HepG2 (cell line): ENCODE measurements around the gene SFXN5. TPM values are rescaled to one million over a fixed set of nuclear protein-coding genes. Genes with fewer than 3 reads are reported as not detected.

Experiments used
- ATF7-NPFF ChIP-seq: sonication (generic); formaldehyde crosslinking; IDR thresholded peaks from 2 replicates; pipeline ENCODE4 v1.8.1; 2023; ENCODE audit warnings: mild to moderate bottlenecking, low read depth, missing genetic modification reagents, moderate library complexity
- FLYWCH1 ChIP-seq: sonication (generic); formaldehyde crosslinking; IDR thresholded peaks from 2 replicates; pipeline ENCODE4 v1.8.1; 2023; ENCODE audit warnings: mild to moderate bottlenecking, missing genetic modification reagents
- FOXM1 ChIP-seq: sonication (generic); formaldehyde crosslinking; IDR thresholded peaks from 2 replicates; pipeline ENCODE4 v1.5.0; 2020; ENCODE audit warnings: missing genetic modification reagents
- GABPB1 ChIP-seq: IDR thresholded peaks from 2 replicates; pipeline ENCODE4 v1.6.1; 2016; ENCODE audit warnings: mild to moderate bottlenecking, missing genetic modification reagents, moderate library complexity, missing compliant biosample characterization
- HINFP ChIP-seq: sonication (generic); formaldehyde crosslinking; IDR thresholded peaks from 2 replicates; pipeline ENCODE4 v1.4.0; 2020; ENCODE audit warnings: low read depth, mild to moderate bottlenecking, missing genetic modification reagents
- IKZF5 ChIP-seq: IDR thresholded peaks from 2 replicates; pipeline ENCODE4 v1.6.1; 2018; ENCODE audit warnings: missing genetic modification reagents, mild to moderate bottlenecking, missing compliant biosample characterization
- JARID2 ChIP-seq: sonication (generic); formaldehyde crosslinking; IDR thresholded peaks from 2 replicates; pipeline ENCODE4 v1.8.1; 2023; ENCODE audit warnings: missing genetic modification reagents, inconsistent platforms; ENCODE audit not compliant: insufficient replicate concordance
- MED8 ChIP-seq: sonication (generic); formaldehyde crosslinking; IDR thresholded peaks from 2 replicates; pipeline ENCODE4 v1.8.1; 2023; ENCODE audit warnings: mild to moderate bottlenecking, missing genetic modification reagents; ENCODE audit not compliant: insufficient replicate concordance
- MXD3 ChIP-seq: IDR thresholded peaks from 2 replicates; pipeline ENCODE4 v1.6.1; 2016; ENCODE audit warnings: mild to moderate bottlenecking, missing biosample characterization, missing genetic modification reagents
- NRL ChIP-seq: sonication (generic); formaldehyde crosslinking; IDR thresholded peaks from 2 replicates; pipeline ENCODE4 v1.5.0; 2020; ENCODE audit warnings: missing genetic modification reagents, mild to moderate bottlenecking, moderate library complexity, borderline replicate concordance
- SALL1 ChIP-seq: sonication (generic); formaldehyde crosslinking; IDR thresholded peaks from 2 replicates; pipeline ENCODE4 v1.8.0; 2022; ENCODE audit warnings: mild to moderate bottlenecking, missing genetic modification reagents
- STAG1 ChIP-seq: sonication (generic); formaldehyde crosslinking; IDR thresholded peaks from 2 replicates; pipeline ENCODE4 v1.4.0; 2020; ENCODE audit warnings: missing genetic modification reagents
- U2AF1 ChIP-seq: fragments of 200-400 bp; formaldehyde crosslinking; optimal IDR thresholded peaks from 2 replicates; pipeline ENCODE3; 2017; ENCODE audit warnings: mild to moderate bottlenecking, low read depth, low read length
- UBTF ChIP-seq: sonication (generic); formaldehyde crosslinking; IDR thresholded peaks from 2 replicates; pipeline ENCODE4 v1.4.0; 2020; ENCODE audit warnings: mild to moderate bottlenecking, missing genetic modification reagents
- ZBTB10 ChIP-seq: sonication (generic); formaldehyde crosslinking; IDR thresholded peaks from 2 replicates; pipeline ENCODE4 v1.4.0; 2020; ENCODE audit warnings: missing genetic modification reagents, borderline replicate concordance
- ZC3H4 ChIP-seq: sonication (generic); formaldehyde crosslinking; IDR thresholded peaks from 2 replicates; pipeline ENCODE4 v1.4.0; 2020; ENCODE audit warnings: missing genetic modification reagents, borderline replicate concordance
- ZNF280D ChIP-seq: sonication (generic); formaldehyde crosslinking; IDR thresholded peaks from 2 replicates; pipeline ENCODE4 v1.5.1; 2020; ENCODE audit warnings: mild to moderate bottlenecking, missing genetic modification reagents
- ZNF34 ChIP-seq: sonication (generic); formaldehyde crosslinking; IDR thresholded peaks from 2 replicates; pipeline ENCODE4 v1.4.0; 2020; ENCODE audit warnings: mild to moderate bottlenecking, missing genetic modification reagents, borderline replicate concordance
- ZNF709 ChIP-seq: sonication (generic); formaldehyde crosslinking; IDR thresholded peaks from 2 replicates; pipeline ENCODE4 v1.5.0; 2020; ENCODE audit warnings: mild to moderate bottlenecking, missing genetic modification reagents
- polyA plus RNA-seq, 8 experiments: library from polyadenylated mRNA; depleted of rRNA in 3 of 8; stranded (reverse) in 7 of 8; unstranded in 1 of 8; fragments of >200 nt; fragmentation: Illumina TruSeq in 4 of 8; extraction: Trizol in 4 of 8; gene quantifications; 2 replicates each; pipeline versions ENCODE4 v1.2.1 to v1.2.3, GENCODE V29; 2011 to 2016; ENCODE audit warnings: low read depth in 4 of 8, missing spikeins in 1 of 8, mixed read lengths in 1 of 8; ENCODE audit not compliant: insufficient read depth in 1 of 8
- total RNA-seq, 5 experiments: library from RNA; depleted of rRNA; stranded (reverse); fragments of >200 nt; fragmentation: Illumina TruSeq; extraction: Trizol; gene quantifications; 2 replicates each; pipeline ENCODE4 v1.2.3, GENCODE V29; 2016; ENCODE audit warnings: low read depth in 1 of 5

Gene SFXN5
- total and polyA plus RNA-seq, 2 of the 13 experiments (the other 11 are each of a cell fraction or from before 2014, with no cell fraction given) = 34.9 to 37.4 TPM

GRCh38 chr2:72916743-72917137, 154.8 kb downstream of the SFXN5 start (continued):
- TF ChIP-seq ZNF280D (CRISPR knock-in tag) (no peak), ZNF709 (CRISPR knock-in tag) (peak; percentile 76; the same call in 1 of the 2 replicates), ZBTB10 (CRISPR knock-in tag) (no peak), FLYWCH1 (CRISPR knock-in tag) (no peak), ZNF34 (CRISPR knock-in tag) (no peak), IKZF5 (no peak), NRL (CRISPR knock-in tag) (no peak), ZC3H4 (no peak), MXD3 (CRISPR knock-in tag) (no peak), ATF7-NPFF (CRISPR knock-in tag) (no peak), U2AF1 (no peak), MED8 (CRISPR knock-in tag) (no peak), SALL1 (CRISPR knock-in tag) (no peak), STAG1 (no peak), GABPB1 (CRISPR knock-in tag) (no peak), HINFP (CRISPR knock-in tag) (no peak), UBTF (CRISPR knock-in tag) (no peak; the same call in 1 of the 2 replicates), FOXM1 (CRISPR knock-in tag) (no peak), JARID2 (no peak)
